WERI-Rb-1 (cell line): Measurements from ENCODE around the gene CUL9.

Source experiments
- DNase-seq: peaks from one replicate; pipeline ENCODE4 v3.0.0-alpha.2; 2020
- H3K27ac ChIP-seq: fragments of 250-450 bp; sonication (Bioruptor Pico); 2 replicates; pipeline ENCODE4 v1.5.1; 2020; ENCODE audit warnings: mild to moderate bottlenecking, moderate library complexity
- H3K27me3 ChIP-seq: fragments of 250-450 bp; sonication (Bioruptor Pico); 2 replicates; pipeline ENCODE4 v1.5.1; 2021; ENCODE audit warnings: mild to moderate bottlenecking, low read depth, moderate library complexity; ENCODE audit not compliant: insufficient read depth, severe bottlenecking
- H3K36me3 ChIP-seq: fragments of 250-450 bp; sonication (Bioruptor Pico); 2 replicates; pipeline ENCODE4 v1.5.1; 2020; ENCODE audit warnings: mild to moderate bottlenecking, moderate library complexity
- H3K4me3 ChIP-seq: 2 replicates; pipeline ENCODE4 v1.5.1; 2011; ENCODE audit warnings: low read depth, mild to moderate bottlenecking, control low read depth, low read length
- H3K9me3 ChIP-seq: fragments of 250-450 bp; sonication (Bioruptor Pico); 2 replicates; pipeline ENCODE4 v1.5.1; 2021; ENCODE audit warnings: mild to moderate bottlenecking, moderate library complexity; ENCODE audit not compliant: severe bottlenecking
- CTCF ChIP-seq: IDR thresholded peaks from 2 replicates; pipeline ENCODE4 v1.5.1; 2011; ENCODE audit warnings: low read depth, mild to moderate bottlenecking, control low read depth, inconsistent platforms, low read length

CUL9 gene

GRCh38 chr6:43150051-43150751 lies 31.8 kb upstream of the CUL9 start:
- H3K27ac ChIP-seq = no peak overlapping the region
- no peak overlapping the region for H3K4me3 ChIP-seq
- H3K9me3 ChIP-seq = no peaks in the 10 kb centered on the region
- no peaks in the 10 kb centered on the region for H3K27me3 ChIP-seq
- TF ChIP-seq CTCF = no peak
- H3K36me3 ChIP-seq = peaks cover 38% of the 10 kb centered on the region
- no peak for DNase-seq

- H3K27me3 ChIP-seq = no peaks in the 10 kb centered on the region
- DNase-seq = no peak
- no peak overlapping the region for H3K4me3 ChIP-seq
- H3K9me3 ChIP-seq = no peaks in the 10 kb centered on the region
- peaks cover 32% of the 10 kb centered on the region for H3K36me3 ChIP-seq
- no peak for TF ChIP-seq CTCF
- H3K27ac ChIP-seq = no peak overlapping the region
These were observed 22.4 kb upstream of the CUL9 start for GRCh38 chr6:43159599-43159998.

- Histone ChIP-seq H3K9me3 (no peaks in the 10 kb centered on the region), H3K4me3 (no peak overlapping the region), H3K27me3 (no peaks in the 10 kb centered on the region), H3K36me3 (peaks cover 21% of the 10 kb centered on the region), H3K27ac (no peak overlapping the region)
- DNase-seq = no peak
- TF ChIP-seq CTCF = no peak
These were observed 18.1 kb upstream of the CUL9 start for GRCh38 chr6:43163899-43164298.

GRCh38 chr6:43170417-43170930 lies 11.5 kb upstream of the CUL9 start:
- DNase-seq = no peak

GRCh38 chr6:43170931-43171706 lies 10.9 kb upstream of the CUL9 start, which contains the start of gene SRF:
TSS of gene SRF (plus strand) at chr6:43171269. CDS start at chr6:43171657, 388 bp downstream.
- peak; percentile 78 for TF ChIP-seq CTCF
- no peaks in the 10 kb centered on the region for H3K27me3 ChIP-seq
- H3K4me3 ChIP-seq = peak within 1 kb of the TSS; percentile 55
- no peaks in the 10 kb centered on the region for H3K9me3 ChIP-seq
- DNase-seq = peak; percentile 100
- peaks cover 23% of the 10 kb centered on the region for H3K36me3 ChIP-seq
- H3K27ac ChIP-seq = peak within 1 kb of the TSS; percentile 85

More at GRCh38 chr6:43170417-43170930, 11.5 kb upstream of the CUL9 start:
- Histone ChIP-seq H3K4me3 (peak overlapping the region; percentile 55), H3K9me3 (no peaks in the 10 kb centered on the region), H3K36me3 (peaks cover 16% of the 10 kb centered on the region), H3K27me3 (no peaks in the 10 kb centered on the region), H3K27ac (peak overlapping the region; percentile 51)
- TF ChIP-seq CTCF = no peak
